KMS-11 (cell line): ENCODE data around the gene KMT2B.

Experiments
- H2AFZ ChIP-seq: fragments of 200-600 bp; sonication (generic); 2 replicates; pipeline ENCODE4 v1.6.1; 2016; ENCODE audit warnings: antibody characterized with exemption, mixed run types, low read depth
- H3K27ac ChIP-seq: fragments of 200-600 bp; sonication (generic); 2 replicates; pipeline ENCODE4 v1.6.1; 2016; ENCODE audit warnings: mild to moderate bottlenecking, mixed run types
- H3K27me3 ChIP-seq: fragments of 200-600 bp; sonication (generic); 2 replicates; pipeline ENCODE4 v1.6.1; 2017; ENCODE audit warnings: mild to moderate bottlenecking, low read depth, mixed run types, moderate library complexity; ENCODE audit not compliant: insufficient read depth
- H3K36me3 ChIP-seq: fragments of 200-600 bp; sonication (generic); 2 replicates; pipeline ENCODE4 v1.6.1; 2017; ENCODE audit warnings: mild to moderate bottlenecking, mixed run types; ENCODE audit not compliant: insufficient read depth
- H3K4me1 ChIP-seq: fragments of 200-600 bp; sonication (generic); 2 replicates; pipeline ENCODE4 v1.6.1; 2016; ENCODE audit warnings: mild to moderate bottlenecking, low read depth, mixed run types; ENCODE audit not compliant: poor library complexity, severe bottlenecking
- H3K4me2 ChIP-seq: fragments of 200-600 bp; sonication (generic); 2 replicates; pipeline ENCODE4 v1.7.0; 2016; ENCODE audit warnings: mild to moderate bottlenecking, mixed run types
- H3K4me3 ChIP-seq: fragments of 200-600 bp; sonication (generic); IDR thresholded peaks from 2 replicates; pipeline ENCODE4 v1.6.1; 2017; ENCODE audit warnings: low read depth, low read length, mixed read lengths; ENCODE audit not compliant: insufficient read depth
- H3K79me2 ChIP-seq: fragments of 200-600 bp; sonication (generic); 2 replicates; pipeline ENCODE4 v1.6.1; 2016; ENCODE audit warnings: low read depth, mixed run types; ENCODE audit not compliant: insufficient read depth
- H3K9ac ChIP-seq: fragments of 200-600 bp; sonication (generic); 2 replicates; pipeline ENCODE4 v1.6.1; 2016; ENCODE audit warnings: mild to moderate bottlenecking, mixed run types
- H4K20me1 ChIP-seq: fragments of 200-600 bp; sonication (generic); 2 replicates; pipeline ENCODE4 v1.6.1; 2016; ENCODE audit warnings: mild to moderate bottlenecking, mixed run types; ENCODE audit not compliant: insufficient read depth
- CTCF ChIP-seq: fragments of 200-600 bp; sonication (generic); conservative IDR thresholded peaks from 2 replicates; pipeline ENCODE4 v1.6.1; 2017; ENCODE audit warnings: low read depth, mild to moderate bottlenecking, antibody characterized with exemption, low read length, moderate library complexity, mixed read lengths

The KMT2B gene

GRCh38 chr19:35729763-35730162 lies 12.0 kb downstream of the KMT2B start:
- H3K4me2 ChIP-seq = no peak overlapping the region
- no peak overlapping the region for H2AFZ ChIP-seq
- H3K9ac ChIP-seq = no peak overlapping the region
- H3K79me2 ChIP-seq = 0 out of 2 replicates have a peak, but pooled peaks cover 3% of the 10 kb centered on the region
- H3K27me3 ChIP-seq = no peaks in the 10 kb centered on the region
- H3K36me3 ChIP-seq = peaks cover 5% of the 10 kb centered on the region; the same call in 1 of the 2 replicates
- H3K27ac ChIP-seq = no peak overlapping the region
- no peaks in the 10 kb centered on the region for H4K20me1 ChIP-seq
- H3K4me3 ChIP-seq = no peak overlapping the region
- no peak for TF ChIP-seq CTCF
- H3K4me1 ChIP-seq = no peaks in the 10 kb centered on the region

- H3K4me1 ChIP-seq = no peaks in the 10 kb centered on the region
- no peaks in the 10 kb centered on the region for H3K27me3 ChIP-seq
- no peak overlapping the region for H2AFZ ChIP-seq
- TF ChIP-seq CTCF = no peak
- H3K27ac ChIP-seq = no peak overlapping the region
- 0 out of 2 replicates have a peak, but pooled peaks cover 3% of the 10 kb centered on the region for H3K79me2 ChIP-seq
- no peaks in the 10 kb centered on the region for H4K20me1 ChIP-seq
- no peak overlapping the region for H3K4me3 ChIP-seq
- no peak overlapping the region for H3K4me2 ChIP-seq
- H3K9ac ChIP-seq = no peak overlapping the region
- H3K36me3 ChIP-seq = 0 out of 2 replicates have a peak, but pooled peaks cover 5% of the 10 kb centered on the region
Observed at GRCh38 chr19:35730326-35730725, 12.5 kb downstream of the KMT2B start.

- Histone ChIP-seq H3K36me3 (0 out of 2 replicates have a peak, but pooled peaks cover 5% of the 10 kb centered on the region), H3K27ac (no peak overlapping the region), H4K20me1 (no peaks in the 10 kb centered on the region), H2AFZ (no peak overlapping the region), H3K4me1 (no peaks in the 10 kb centered on the region), H3K79me2 (0 out of 2 replicates have a peak, but pooled peaks cover under 1% of the 10 kb centered on the region), H3K4me3 (no peak overlapping the region), H3K4me2 (no peak overlapping the region), H3K9ac (no peak overlapping the region), H3K27me3 (no peaks in the 10 kb centered on the region)
- no peak for TF ChIP-seq CTCF
Observed at GRCh38 chr19:35731353-35731752, 13.6 kb downstream of the KMT2B start.

- Histone ChIP-seq H3K27me3 (no peaks in the 10 kb centered on the region), H3K36me3 (0 out of 2 replicates have a peak, but pooled peaks cover 5% of the 10 kb centered on the region), H2AFZ (no peak overlapping the region), H3K4me1 (peaks cover 1% of the 10 kb centered on the region), H3K79me2 (no peaks in the 10 kb centered on the region), H3K4me3 (no peak overlapping the region), H3K9ac (no peak overlapping the region), H4K20me1 (no peaks in the 10 kb centered on the region), H3K27ac (no peak overlapping the region), H3K4me2 (no peak overlapping the region)
- no peak for TF ChIP-seq CTCF
Observed at GRCh38 chr19:35731779-35732405, 14.1 kb downstream of the KMT2B start.
